Activated T-cell treated with anti-CD3 and anti-CD28 coated beads, Interleukin-2, amount 50 U/mL, for 48 hours (primary cell): ENCODE measurements around the gene GPX3.

ENCODE experiments used
- DNase-seq, 2 experiments: peaks; one replicate each; pipeline ENCODE4 v3.0.0-alpha.2; 2020

GPX3 gene

DNA sequence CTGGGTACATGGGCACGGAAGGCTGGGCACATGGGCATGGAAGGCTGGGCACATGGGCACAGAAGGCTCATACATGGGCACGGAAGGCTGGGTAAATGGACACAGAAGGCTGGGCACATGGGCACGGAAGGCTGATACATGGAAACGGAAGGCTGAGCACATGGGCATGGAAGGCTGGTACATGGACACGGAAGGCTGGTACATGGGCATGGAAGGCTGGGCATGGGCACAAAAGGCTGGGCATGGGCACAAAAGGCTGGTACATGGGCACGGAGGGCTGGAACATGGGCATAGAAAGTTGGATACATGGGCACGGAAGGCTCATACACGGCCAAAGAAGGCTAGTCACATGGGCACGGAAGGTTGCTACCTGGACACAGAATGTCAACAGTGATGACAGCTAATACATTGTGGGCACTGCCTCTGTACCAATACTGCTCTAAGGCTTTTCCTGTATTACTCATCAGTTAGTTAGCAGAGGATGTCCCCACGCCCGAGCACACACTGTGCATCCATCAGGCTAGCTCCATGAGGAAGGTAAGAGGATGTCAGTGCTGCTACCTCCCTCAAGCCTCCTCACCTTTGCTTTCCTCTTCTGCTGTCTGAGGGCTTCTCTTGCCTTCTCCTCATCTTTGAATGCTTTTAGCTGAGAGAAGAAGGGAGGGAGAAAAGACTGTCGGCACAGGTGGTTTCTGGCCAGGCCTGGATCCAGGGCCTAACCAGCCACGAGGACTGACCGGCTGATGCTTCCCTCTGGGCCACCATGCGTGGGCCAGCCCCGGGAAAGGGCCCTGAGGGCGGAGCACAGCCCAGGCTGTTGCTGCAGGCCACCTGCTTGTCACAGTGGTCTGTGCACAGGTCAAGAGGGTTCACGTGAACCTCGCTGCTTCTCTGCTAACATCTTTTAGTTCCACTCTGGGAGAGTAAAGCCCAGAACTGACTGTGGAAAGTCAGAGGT, 14.3 kb downstream of the GPX3 start:
- no peak for DNase-seq

- DNase-seq, result no peak
Measured at GRCh38 chr5:151036556-151036955, 16.2 kb downstream of the GPX3 start.

- no peak for DNase-seq
Measured at GRCh38 chr5:151037561-151038411, 17.4 kb downstream of the GPX3 start.

GRCh38 chr5:151038412-151038745, 18.0 kb downstream of the GPX3 start:
- no peak for DNase-seq

- peak; percentile 45 to 64 for DNase-seq
Measured at GRCh38 chr5:151038801-151039238, 18.4 kb downstream of the GPX3 start.

DNA sequence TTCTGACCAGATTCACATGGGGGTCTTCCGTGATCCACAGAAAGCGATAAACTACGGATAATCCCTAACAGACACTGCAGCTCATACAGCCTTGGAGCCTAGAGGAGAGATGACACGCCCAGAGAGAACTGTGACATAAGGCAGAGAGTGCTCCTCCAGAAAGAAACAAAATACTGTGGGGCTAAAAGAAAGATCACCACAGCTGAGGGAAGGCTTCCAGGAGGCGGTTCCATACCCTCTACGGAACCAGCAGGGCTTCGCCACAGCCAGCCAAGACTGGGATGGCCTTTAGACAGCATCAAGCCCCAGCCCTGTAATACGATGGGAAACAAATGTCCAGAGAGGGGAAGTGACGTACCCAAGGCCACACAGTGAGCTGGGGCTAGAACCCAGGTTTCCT, 19.3 kb downstream of the GPX3 start:
- no peak for DNase-seq

- DNase-seq, result no peak
Measured at GRCh38 chr5:151040211-151040747, 19.9 kb downstream of the GPX3 start.

DNA sequence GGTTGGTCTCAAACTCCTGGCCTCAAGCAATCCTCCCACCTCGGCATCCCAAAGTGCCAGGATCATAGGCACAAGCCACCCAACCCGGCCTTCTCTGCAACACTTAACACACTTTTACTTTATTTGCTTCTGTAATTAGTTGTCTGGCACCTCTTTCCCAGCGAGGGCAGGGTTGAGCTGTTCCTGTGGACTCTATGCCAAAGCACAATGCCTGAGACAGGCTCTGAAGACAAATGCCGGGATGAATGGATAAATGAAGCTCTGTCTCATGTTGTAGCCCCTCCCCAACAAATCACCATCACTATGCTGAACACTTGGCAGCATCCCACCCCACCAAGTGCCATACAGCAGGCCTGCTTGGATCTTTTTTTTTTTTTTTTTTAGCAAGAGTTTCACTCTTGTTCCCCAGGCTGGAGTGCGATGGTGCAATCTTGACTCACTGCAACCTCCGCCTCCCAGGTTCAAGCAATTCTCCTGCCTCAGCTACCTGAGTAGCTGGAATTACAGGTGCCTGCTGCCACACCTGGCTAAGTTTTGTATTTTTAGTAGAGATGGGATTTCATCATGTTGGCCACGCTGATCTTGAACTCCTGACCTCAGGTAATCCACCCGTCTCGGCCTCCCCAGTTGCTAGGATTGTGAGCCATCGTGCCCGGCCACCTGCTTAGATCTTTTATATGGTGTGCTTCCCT, 21.3 kb downstream of the GPX3 start:
- DNase-seq, result no peak

- no peak for DNase-seq
Measured at GRCh38 chr5:151042453-151043093, 22.2 kb downstream of the GPX3 start.

- DNase-seq, result peak in 1 of 2 experiments; percentile 44
Measured at GRCh38 chr5:151047814-151048425, 27.5 kb downstream of the GPX3 start.

GRCh38 chr5:151048526-151048925, 28.1 kb downstream of the GPX3 start:
- no peak for DNase-seq

DNA sequence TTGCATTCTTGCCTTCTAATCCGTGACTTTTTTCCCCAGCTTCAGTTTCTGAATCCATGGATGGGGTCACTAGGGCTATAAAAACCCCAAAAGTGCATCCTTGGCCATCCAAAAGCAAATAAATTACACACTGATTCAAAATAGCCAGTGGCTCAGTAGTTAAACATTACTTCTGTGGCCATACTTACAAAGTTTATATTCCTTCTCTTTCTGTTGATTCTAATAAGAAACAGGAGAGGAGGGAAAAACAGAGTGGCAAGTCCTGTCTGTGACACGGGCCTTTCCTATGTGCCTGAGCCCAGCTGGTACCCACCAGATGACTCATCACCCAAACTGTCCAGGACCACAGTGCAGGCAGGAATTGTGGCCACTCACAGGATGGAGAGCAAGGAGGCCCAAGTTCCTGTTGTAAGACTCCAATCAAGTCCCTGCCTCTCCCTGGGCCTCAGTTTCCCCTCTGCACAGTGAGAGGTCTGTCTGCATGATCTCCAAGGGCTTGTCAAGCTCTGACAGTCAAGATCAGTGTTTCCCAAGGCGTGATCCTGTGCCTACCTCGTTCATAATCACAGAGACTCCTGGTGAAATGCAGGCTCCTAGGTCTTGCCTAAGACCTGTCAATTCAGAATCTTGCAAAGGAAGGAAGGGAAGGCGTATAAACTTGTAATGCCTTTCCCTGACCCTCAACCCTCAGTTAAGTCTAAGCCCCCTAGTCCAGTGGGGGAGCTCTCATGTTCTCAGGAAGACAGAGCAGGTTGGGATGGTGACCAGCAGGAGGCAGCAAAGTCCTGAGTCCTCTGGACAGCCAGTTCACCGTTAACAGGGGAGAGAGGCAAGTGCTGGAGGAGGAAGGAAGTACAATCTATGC, 30.9 kb downstream of the GPX3 start:
- DNase-seq, result peak; percentile 78 to 80

DNA sequence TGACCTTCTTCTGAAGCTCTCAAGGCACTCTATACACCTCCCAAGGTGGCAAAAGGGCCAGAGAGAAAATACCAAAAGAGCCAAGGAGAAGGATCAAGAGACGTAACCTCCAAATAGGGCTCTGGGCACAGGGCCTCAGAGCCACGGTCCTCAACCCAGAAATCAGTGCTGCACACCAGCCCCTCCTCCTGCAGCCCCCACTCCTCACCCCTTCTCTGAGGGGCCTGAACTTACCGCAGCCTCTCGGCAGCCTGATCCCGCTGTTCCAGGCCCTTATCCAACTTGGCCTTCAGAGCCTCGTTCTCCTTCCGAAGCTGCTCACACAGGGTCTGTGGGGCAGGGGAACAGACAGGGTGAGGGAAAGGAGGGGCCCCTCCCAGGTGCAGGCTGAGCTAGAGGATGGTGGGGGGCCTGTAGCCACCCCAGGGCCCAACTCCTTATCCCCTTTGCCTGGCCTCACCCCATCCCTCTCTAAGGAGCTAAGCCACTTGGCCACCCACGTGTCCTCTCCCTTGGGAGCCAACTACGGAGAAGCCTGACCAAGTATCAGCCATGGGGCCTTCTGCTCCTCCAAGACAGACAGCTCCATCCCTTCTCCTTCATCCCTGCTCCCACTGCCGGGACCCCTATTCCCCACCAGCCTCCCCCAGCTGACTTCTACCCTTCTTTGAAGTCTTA, 31.7 kb downstream of the GPX3 start:
- no peak for DNase-seq

DNA sequence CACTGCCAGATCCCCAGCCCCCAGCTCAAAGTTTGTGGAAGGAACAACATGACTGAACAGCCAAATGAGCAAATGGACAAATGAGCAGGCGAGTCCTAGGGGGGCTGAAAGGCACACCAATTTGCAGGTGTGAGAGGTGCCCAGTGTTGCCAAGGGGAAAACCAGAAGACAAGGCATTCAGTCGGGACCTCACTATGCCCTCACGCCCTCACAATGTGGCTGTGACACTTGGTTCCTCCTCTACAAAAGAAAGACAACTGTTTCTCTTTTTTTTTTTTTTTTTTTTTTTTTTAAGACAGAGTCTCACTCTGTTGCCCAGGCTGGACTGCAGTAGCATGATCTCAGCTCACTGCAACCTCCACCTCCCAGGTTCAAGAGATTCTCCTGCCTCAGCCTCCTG, 32.4 kb downstream of the GPX3 start:
- no peak for DNase-seq

GRCh38 chr5:151053796-151054462, 33.5 kb downstream of the GPX3 start:
- DNase-seq, result no peak

- no peak for DNase-seq
Measured at GRCh38 chr5:151054709-151055108, 34.3 kb downstream of the GPX3 start.

GRCh38 chr5:151055336-151055735, 34.9 kb downstream of the GPX3 start:
- DNase-seq, result no peak

GRCh38 chr5:151056379-151057325, 36.3 kb downstream of the GPX3 start:
- DNase-seq, result no peak

DNA sequence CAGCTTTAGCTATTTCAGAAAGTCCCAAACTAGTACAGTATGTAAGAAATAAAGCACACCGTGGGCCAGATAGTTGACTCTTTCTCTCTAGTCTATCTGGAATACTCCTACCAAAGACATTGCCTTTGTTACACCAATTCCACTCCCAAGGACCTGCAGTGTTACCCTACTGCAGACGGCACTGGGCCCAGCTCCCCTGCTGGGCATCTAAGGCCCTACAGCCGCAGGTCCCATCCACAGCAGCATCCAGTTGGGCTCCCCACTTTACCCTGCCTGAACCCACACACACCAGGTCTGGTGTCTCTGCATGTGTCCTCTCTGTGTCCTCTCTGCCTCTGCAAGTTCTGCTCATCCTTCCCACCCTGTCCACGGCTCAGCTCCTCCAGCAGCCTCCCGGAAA, 37.9 kb downstream of the GPX3 start:
- DNase-seq, result no peak
